GM19351 (cell line): ENCODE results near the gene DISP2.
A peak's percentile ranks its signal among the peaks of the same experiment; 100 is the strongest.

Experiments used
- ATAC-seq: cut with Tn5 transposase; IDR thresholded peaks from one replicate; pipeline ENCODE4 v1.9.1; 2021; ENCODE audit warnings: mild to moderate bottlenecking, moderate library complexity; ENCODE audit not compliant: unreplicated experiment

The DISP2 gene

GRCh38 chr15:40361640-40362039 lies 3.6 kb downstream of the DISP2 start:
- ATAC-seq = no peak

GRCh38 chr15:40363611-40364010 lies 5.6 kb downstream of the DISP2 start:
- no peak for ATAC-seq

GRCh38 chr15:40364251-40364650 lies 6.2 kb downstream of the DISP2 start:
- ATAC-seq = no peak

- no peak for ATAC-seq
These were observed 7.0 kb downstream of the DISP2 start for GRCh38 chr15:40365016-40365415.

GRCh38 chr15:40365624-40366456 lies 7.8 kb downstream of the DISP2 start:
- no peak for ATAC-seq

DNA sequence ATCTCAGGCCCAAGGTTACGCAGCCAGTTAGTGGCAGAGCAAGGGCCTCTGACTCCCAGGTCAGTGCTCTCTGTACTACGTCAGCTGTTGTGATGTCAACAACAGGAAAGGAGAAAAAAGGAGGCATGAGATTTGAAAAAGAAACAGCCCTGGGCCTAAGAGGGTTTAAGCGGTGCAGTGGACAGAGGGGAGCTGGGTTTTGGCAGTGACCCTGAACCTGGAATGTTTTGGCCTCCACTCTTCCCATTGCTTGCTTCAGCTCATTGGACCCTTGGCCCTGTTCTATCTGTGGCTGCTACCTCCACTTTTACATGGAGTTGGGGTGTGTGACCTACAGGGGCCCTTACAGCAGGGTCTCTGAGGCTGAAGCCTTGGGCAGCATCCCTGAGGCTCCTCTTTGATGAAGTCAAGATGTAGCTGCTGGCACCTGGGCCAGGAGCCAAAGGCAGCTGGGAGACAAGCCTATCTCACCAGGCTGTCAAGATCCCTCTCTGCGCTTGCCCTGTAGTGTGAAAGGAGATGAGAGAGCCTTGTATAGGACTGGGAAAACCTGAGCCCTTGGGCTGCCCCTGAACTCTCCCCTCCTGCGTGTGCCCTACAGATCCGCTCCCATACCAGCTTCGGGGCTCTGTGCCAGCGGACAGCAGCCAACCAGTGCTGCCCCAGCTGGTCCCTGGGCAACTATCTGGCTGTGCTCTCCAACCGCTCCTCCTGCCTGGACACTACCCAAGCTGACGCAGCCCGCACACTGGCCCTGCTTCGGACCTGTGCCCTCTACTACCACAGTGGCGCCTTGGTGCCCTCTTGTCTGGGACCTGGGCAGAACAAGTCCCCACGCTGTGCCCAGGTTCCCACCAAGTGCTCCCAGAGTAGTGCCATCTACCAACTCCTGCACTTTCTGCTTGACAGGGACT lies 8.7 kb downstream of the DISP2 start:
- no peak for ATAC-seq

GRCh38 chr15:40367371-40367685 lies 9.3 kb downstream of the DISP2 start:
- no peak for ATAC-seq

GRCh38 chr15:40367686-40368611 lies 9.9 kb downstream of the DISP2 start:
- peak; percentile 88 for ATAC-seq

DNA sequence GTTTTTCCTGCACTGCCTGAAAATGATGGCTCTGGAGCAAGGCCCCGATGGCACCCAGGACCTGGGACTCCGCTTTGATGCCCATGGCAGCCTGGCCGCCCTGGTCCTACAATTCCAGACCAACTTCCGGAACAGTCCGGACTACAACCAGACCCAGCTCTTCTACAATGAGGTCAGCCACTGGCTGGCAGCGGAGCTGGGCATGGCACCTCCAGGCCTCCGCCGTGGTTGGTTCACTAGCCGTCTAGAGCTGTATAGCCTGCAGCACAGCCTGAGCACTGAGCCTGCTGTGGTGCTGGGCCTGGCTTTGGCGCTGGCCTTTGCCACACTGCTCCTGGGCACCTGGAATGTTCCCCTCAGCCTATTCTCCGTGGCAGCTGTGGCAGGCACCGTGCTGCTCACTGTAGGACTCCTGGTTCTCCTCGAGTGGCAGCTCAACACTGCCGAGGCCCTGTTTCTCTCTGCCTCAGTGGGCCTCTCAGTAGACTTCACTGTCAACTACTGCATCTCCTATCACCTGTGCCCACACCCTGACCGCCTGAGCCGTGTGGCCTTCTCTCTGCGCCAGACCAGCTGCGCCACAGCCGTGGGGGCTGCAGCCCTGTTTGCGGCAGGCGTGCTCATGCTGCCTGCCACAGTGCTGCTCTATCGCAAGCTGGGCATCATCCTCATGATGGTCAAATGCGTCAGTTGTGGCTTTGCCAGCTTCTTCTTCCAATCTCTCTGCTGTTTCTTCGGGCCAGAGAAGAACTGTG lies 10.9 kb downstream of the DISP2 start:
- no peak for ATAC-seq

DNA sequence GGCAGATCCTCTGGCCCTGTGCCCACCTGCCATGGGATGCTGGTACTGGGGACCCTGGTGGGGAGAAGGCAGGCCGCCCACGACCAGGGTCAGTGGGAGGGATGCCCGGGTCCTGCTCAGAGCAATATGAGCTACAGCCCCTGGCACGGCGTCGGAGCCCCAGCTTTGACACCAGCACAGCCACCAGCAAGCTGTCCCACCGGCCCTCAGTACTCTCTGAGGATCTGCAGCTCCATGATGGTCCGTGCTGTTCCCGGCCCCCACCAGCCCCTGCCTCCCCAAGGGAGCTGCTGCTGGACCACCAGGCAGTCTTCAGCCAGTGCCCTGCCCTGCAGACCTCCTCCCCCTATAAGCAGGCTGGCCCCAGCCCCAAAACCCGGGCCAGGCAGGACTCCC lies 11.5 kb downstream of the DISP2 start:
- no peak for ATAC-seq

GRCh38 chr15:40369971-40370370 lies 12.0 kb downstream of the DISP2 start:
- ATAC-seq = no peak

- ATAC-seq = no peak
These were observed 15.0 kb downstream of the DISP2 start for GRCh38 chr15:40372981-40373380.

- ATAC-seq = no peak
These were observed 19.6 kb downstream of the DISP2 start for GRCh38 chr15:40377606-40378005.

DNA sequence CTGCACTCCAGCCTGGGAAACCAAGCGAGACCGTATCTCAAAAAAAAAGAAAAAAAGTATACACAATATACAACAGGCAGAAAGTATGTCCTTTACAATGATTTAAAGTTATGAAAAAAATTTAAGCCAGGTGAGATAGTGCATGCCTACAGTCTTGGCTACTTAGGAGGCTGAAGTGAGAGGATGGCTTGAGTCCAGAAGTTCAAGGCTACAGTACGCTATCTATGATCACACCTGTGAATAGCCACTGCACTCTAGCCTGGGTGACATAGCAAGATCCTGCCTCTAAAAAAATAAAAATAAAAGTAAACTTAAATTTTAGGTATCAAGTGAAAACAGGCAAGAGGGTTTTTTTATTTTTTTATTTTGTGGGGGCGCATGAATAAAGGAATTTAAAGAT lies 21.4 kb downstream of the DISP2 start:
- ATAC-seq = no peak

DNA sequence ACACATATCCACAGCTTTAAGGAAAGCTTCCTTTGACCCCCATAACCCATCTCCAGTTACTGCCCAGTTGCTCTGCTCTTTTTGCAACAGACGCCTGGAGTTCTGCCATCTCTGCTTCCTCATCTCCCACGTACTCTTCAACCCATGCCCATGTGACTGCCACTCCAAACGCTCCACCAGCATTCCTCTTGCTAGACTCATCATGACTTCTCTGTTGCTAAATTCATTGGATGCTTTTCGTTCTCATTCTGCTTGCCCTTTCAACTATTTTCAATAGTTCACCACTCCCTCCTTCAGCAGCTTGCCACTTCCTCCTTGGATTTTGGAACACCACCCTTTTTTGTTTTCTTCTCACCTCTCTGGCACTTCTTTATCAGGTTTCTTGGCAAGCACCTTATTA lies 21.8 kb downstream of the DISP2 start:
- no peak for ATAC-seq

GRCh38 chr15:40380636-40381035 lies 22.6 kb downstream of the DISP2 start:
- ATAC-seq = no peak

GRCh38 chr15:40381818-40382529 lies 24.0 kb downstream of the DISP2 start:
- ATAC-seq = no peak

DNA sequence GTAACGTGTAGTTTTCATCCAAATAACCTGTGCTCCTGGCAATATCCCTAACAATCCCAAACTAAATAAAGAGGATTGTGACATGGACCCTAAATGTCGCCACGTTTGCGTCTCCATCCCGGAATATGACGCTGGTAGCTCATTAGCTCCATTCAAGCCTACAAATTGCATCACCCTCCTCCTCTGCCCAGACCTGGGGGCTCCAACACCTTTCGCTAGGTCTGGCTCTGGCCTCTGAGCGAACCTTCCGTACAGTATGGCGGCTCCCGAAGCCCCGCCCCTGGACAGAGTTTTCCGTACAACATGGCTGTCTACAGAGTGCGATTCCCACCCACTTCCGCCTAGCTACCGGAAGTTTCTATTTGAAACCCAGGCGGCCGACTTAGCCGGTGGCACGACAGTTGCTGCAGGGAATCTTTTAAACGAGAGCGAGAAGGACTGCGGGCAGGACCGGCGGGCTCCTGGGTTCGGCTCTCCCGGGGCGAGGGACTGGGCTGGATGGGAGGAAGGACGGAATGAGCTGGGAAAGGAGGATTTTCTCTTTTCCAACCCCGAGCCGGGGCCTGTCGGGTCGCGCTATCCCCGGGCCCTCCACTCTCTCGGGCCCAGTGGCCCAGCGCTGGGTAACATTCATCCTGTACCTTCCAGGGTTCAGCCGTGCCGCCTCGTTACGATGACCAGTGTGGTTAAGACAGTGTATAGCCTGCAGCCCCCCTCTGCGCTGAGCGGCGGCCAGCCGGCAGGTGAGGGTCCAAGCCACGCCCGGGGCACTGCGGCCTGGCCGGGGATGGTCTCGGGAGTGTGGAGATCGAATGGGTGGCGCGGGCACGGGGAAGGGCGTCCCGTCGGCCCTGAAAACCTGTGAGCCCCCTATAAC lies 24.8 kb downstream of the DISP2 start, which contains the start of gene KNSTRN:
Gene KNSTRN (plus strand): TSS at position 142 of the 877 bp plus-strand sequence. CDS start 115 bp downstream, at position 257.
- peak; percentile 98 for ATAC-seq

DNA sequence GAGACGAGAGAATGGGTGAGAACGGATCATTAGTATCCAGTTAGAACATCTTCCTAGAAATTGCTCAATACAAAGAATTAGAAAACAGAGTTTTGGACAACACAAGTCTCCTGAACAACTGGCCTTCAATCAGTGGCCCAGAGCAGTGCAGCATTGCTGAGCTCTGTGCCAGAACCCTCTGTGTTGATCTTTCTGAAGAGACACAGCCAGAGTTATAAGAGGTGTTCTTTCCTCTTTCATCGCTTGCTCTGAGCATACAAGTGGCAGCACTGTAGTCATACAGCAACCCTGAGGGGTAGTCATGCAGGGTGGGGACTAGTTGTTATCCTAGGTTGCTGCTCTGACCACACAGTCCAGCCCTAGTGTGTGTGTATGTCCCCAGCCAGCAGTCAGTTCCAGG lies 28.5 kb downstream of the DISP2 start:
- ATAC-seq = no peak
